ENCODE measurements around the gene NR2F1-AS1.

The NR2F1-AS1 gene

DNA sequence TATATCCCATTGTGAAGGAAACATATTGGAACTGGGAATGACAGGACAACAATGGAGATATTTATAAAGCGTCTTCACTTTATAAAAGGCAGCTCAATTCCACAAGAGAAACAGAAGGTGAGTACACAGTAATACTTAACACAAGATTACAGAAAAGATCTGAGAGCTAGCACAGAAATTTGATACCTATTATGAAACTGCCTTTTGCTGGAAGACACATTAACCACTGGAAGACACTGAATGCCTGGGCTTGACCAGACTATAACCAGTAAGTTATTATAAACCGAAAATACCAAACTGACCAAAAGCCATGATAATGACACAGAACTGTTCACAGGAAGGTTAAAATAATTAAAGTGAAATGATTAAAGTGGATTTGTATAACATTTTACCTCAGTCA, 195.4 kb downstream of the NR2F1-AS1 start:
- DNase-seq (ENCODE audit: low read depth, low spot score), result no peak

DNA sequence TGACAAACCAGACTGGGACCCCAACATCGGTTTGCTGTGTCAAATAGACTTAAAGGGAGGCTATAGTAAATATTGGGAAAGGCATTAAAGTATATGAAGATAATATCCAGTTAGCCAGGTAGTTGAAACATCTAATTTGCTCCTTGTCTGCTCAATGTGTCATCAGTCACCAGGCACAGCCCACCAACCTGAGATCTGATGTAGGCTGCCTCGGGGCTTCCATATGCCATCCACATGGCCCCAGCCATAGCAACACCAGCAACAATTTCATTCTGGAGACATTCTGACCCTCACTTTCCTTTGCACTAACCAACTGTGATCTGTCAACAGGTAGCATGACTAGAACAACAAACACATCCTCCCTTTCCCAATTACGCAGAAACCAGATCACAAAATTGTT, 196.0 kb downstream of the NR2F1-AS1 start:
- DNase-seq (ENCODE audit: low read depth, low spot score), result no peak

GRCh38 chr5:93384026-93384425, 197.0 kb downstream of the NR2F1-AS1 start:
- DNase-seq (ENCODE audit: low read depth, low spot score), result no peak

- DNase-seq (ENCODE audit: low read depth, low spot score), result no peak
Measured at GRCh38 chr5:93382188-93382825, 198.7 kb downstream of the NR2F1-AS1 start.

DNA sequence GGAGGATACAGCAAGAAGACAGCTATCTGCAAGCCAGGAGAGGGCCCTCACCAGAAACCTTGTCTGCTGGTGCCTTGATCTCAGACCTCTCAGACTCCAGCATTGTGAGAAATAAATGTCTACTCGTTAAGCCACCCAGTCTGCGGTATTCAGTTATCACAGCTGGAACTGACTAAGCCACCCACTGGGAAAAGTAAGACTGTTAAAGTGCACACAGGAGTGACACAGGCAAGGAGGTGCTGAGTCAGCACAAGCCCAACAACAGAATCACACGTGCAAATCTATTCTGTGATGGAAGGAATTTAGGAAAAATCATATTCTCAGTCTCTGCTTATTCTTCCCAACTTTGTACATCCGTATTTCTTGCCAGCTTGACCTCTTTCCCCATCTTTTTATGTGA, 200.0 kb downstream of the NR2F1-AS1 start:
- peak; percentile 50 for DNase-seq (ENCODE audit: low read depth, low spot score)

GRCh38 chr5:93378073-93378472, 202.9 kb downstream of the NR2F1-AS1 start:
- no peak for DNase-seq (ENCODE audit: low read depth, low spot score)

DNA sequence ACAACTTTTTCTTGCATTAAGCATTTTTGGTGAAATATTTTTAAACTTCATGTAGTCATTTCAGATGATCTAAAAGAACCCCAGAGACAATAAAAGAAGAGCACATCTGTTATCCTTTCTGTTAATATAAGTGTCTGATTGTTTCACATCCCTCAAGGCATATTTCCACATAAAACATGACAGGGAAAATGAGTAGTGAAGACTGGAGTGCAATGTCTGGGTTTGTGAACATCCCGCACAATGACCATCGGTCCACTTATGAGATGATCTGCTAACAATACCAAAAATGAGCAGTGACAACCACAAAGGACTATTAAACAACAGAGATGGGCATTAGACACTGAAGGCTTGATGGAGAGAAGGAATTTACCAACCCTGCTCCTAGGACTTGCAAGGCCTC, 209.1 kb downstream of the NR2F1-AS1 start:
- DNase-seq (ENCODE audit: low read depth, low spot score), result no peak

GRCh38 chr5:93364378-93364777, 216.6 kb downstream of the NR2F1-AS1 start:
- no peak for DNase-seq (ENCODE audit: low read depth, low spot score)

GRCh38 chr5:93360436-93361088, 220.5 kb downstream of the NR2F1-AS1 start:
- DNase-seq (ENCODE audit: low read depth, low spot score), result no peak

- no peak for DNase-seq (ENCODE audit: low read depth, low spot score)
Measured at GRCh38 chr5:93359960-93360305, 221.1 kb downstream of the NR2F1-AS1 start.

All from brain pericyte (primary cell).